ENCODE data around the gene CTCFL. TPM values are rescaled to one million over a fixed set of nuclear protein-coding genes. Genes with fewer than 3 reads are reported as not detected.

The CTCFL gene
- total and polyA plus RNA-seq, 2 donors (not counting 1 experiment from before 2014, with no cell fraction given), result not detected

DNA sequence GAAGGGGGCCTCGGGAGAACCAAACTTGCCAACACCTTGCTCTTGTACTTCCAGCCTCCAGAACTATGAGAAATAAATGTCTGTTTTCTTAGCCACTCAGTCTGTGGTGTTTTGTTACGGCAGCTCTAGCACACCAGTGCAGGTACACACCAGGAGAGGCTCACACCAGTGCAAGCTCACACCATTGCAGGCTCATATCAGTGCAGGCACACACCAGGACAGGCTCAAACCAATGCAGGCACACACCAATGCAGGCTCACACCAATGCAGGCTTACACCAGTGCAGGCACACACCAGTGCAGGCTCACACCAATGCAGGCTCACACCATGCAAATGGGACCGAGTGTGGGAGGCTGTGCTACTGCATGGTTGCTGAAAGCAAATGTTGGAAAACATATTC, 4.9 kb upstream of the CTCFL start:
- DNase-seq (ENCODE audit: low read depth in 2 of 2), result no peak
- no peaks in the 10 kb centered on the region for H3K27me3 ChIP-seq (ENCODE audit: control insufficient read depth, insufficient read depth, low read length)
- no peaks in the 10 kb centered on the region for H4K20me1 ChIP-seq (ENCODE audit: control insufficient read depth, extremely low read depth, insufficient read depth, low read length)
- no peak overlapping the region for H3K9ac ChIP-seq (ENCODE audit: insufficient read depth, low read length)
- H3K4me1 ChIP-seq (ENCODE audit: control insufficient read depth, extremely low read depth, insufficient read depth, low read length), result no peaks in the 10 kb centered on the region
- H3K36me3 ChIP-seq (ENCODE audit: control insufficient read depth, insufficient read depth, low read length), result no peaks in the 10 kb centered on the region
- TF ChIP-seq EZH2 (IDR thresholded peaks at IDR 0.05; ENCODE audit: low read length, missing control alignments) (no peak), CTCF (conservative IDR thresholded peaks at IDR 0.05 in 1 of 2, IDR thresholded peaks at IDR 0.05 in 1 of 2; ENCODE audit: low read depth in 1 of 2, low read length in 2 of 2) (no peak)
- H2AFZ ChIP-seq (ENCODE audit: low read length), result no peak overlapping the region
- no peak overlapping the region for H3K4me3 ChIP-seq (replicated peaks in 1 of 4; ENCODE audit: control extremely low read depth in 1 of 4, insufficient read depth in 1 of 4, low read depth in 3 of 4, low read length in 4 of 4)
- H3K79me2 ChIP-seq (ENCODE audit: control insufficient read depth, insufficient read depth, low read length), result no peaks in the 10 kb centered on the region
- H3K4me2 ChIP-seq (ENCODE audit: extremely low read depth, insufficient read depth, low read length), result no peak overlapping the region
- H3K27ac ChIP-seq (ENCODE audit: insufficient read depth, low read length), result no peak overlapping the region
- H3K9me3 ChIP-seq (ENCODE audit: control insufficient read depth, insufficient read depth, low read depth, low read length), result no peaks in the 10 kb centered on the region

DNA sequence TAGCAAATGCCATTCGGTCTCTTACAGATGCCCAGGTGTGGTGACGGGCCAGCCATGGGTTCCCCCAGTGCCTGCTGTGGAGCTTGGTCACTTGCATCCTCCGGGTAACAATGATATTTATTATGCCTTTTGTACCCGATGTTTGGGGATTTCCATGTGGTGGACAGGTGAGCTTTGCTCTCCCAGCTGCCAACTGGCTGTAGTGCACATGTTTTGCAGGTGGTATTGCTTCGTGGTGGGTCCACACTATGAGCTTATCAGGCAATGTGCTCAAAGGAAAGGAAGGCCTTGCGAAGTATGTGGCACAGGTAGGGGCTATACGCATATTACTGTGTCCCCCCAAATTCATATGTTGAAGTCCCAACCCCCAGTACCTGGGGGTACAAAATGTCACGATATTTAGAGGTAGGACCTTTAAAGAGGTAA, 4.2 kb upstream of the CTCFL start:
- Histone ChIP-seq H4K20me1 (ENCODE audit: control insufficient read depth, extremely low read depth, insufficient read depth, low read length) (no peaks in the 10 kb centered on the region), H3K27me3 (ENCODE audit: control insufficient read depth, insufficient read depth, low read length) (no peaks in the 10 kb centered on the region), H3K27ac (ENCODE audit: insufficient read depth, low read length) (no peak overlapping the region), H2AFZ (ENCODE audit: low read length) (no peak overlapping the region), H3K36me3 (ENCODE audit: control insufficient read depth, insufficient read depth, low read length) (no peaks in the 10 kb centered on the region), H3K4me3 (replicated peaks in 1 of 4; ENCODE audit: control extremely low read depth in 1 of 4, insufficient read depth in 1 of 4, low read depth in 3 of 4, low read length in 4 of 4) (no peak overlapping the region), H3K79me2 (ENCODE audit: control insufficient read depth, insufficient read depth, low read length) (no peaks in the 10 kb centered on the region), H3K9ac (ENCODE audit: insufficient read depth, low read length) (no peak overlapping the region), H3K9me3 (ENCODE audit: control insufficient read depth, insufficient read depth, low read depth, low read length) (no peaks in the 10 kb centered on the region), H3K4me1 (ENCODE audit: control insufficient read depth, extremely low read depth, insufficient read depth, low read length) (no peaks in the 10 kb centered on the region), H3K4me2 (ENCODE audit: extremely low read depth, insufficient read depth, low read length) (no peak overlapping the region)
- TF ChIP-seq EZH2 (IDR thresholded peaks at IDR 0.05; ENCODE audit: low read length, missing control alignments), result no peak
- no peak for TF ChIP-seq CTCF (conservative IDR thresholded peaks at IDR 0.05 in 1 of 2, IDR thresholded peaks at IDR 0.05 in 1 of 2; ENCODE audit: low read depth in 1 of 2, low read length in 2 of 2)
- DNase-seq (ENCODE audit: low read depth in 2 of 2), result no peak

- H3K4me2 ChIP-seq (ENCODE audit: extremely low read depth, insufficient read depth, low read length), result no peak overlapping the region
- no peaks in the 10 kb centered on the region for H3K9me3 ChIP-seq (ENCODE audit: control insufficient read depth, insufficient read depth, low read depth, low read length)
- H3K79me2 ChIP-seq (ENCODE audit: control insufficient read depth, insufficient read depth, low read length), result no peaks in the 10 kb centered on the region
- H3K27me3 ChIP-seq (ENCODE audit: control insufficient read depth, insufficient read depth, low read length), result no peaks in the 10 kb centered on the region
- no peak for DNase-seq (ENCODE audit: low read depth in 2 of 2)
- H3K4me3 ChIP-seq (replicated peaks in 1 of 4; ENCODE audit: control extremely low read depth in 1 of 4, insufficient read depth in 1 of 4, low read depth in 3 of 4, low read length in 4 of 4), result no peak overlapping the region
- no peak overlapping the region for H3K27ac ChIP-seq (ENCODE audit: insufficient read depth, low read length)
- H4K20me1 ChIP-seq (ENCODE audit: control insufficient read depth, extremely low read depth, insufficient read depth, low read length), result no peaks in the 10 kb centered on the region
- no peak overlapping the region for H2AFZ ChIP-seq (ENCODE audit: low read length)
- no peak overlapping the region for H3K9ac ChIP-seq (ENCODE audit: insufficient read depth, low read length)
- no peaks in the 10 kb centered on the region for H3K36me3 ChIP-seq (ENCODE audit: control insufficient read depth, insufficient read depth, low read length)
- H3K4me1 ChIP-seq (ENCODE audit: control insufficient read depth, extremely low read depth, insufficient read depth, low read length), result no peaks in the 10 kb centered on the region
- no peak for TF ChIP-seq CTCF (conservative IDR thresholded peaks at IDR 0.05 in 1 of 2, IDR thresholded peaks at IDR 0.05 in 1 of 2; ENCODE audit: low read depth in 1 of 2, low read length in 2 of 2)
- no peak for TF ChIP-seq EZH2 (IDR thresholded peaks at IDR 0.05; ENCODE audit: low read length, missing control alignments)
Observed at GRCh38 chr20:57528148-57528547, 3.2 kb upstream of the CTCFL start.

All from fibroblast of lung (primary cell).